Measurements from ENCODE around the gene CXorf58.
"Not testable (repeated sequence)": the region's sequence is repeated elsewhere in the genome, so short reads cannot be mapped to it uniquely, and the experiment has no call there.

Gene CXorf58

GRCh38 chrX:23954396-23954795, 46.6 kb downstream of the CXorf58 start:
- no peak for DNase-seq

DNA sequence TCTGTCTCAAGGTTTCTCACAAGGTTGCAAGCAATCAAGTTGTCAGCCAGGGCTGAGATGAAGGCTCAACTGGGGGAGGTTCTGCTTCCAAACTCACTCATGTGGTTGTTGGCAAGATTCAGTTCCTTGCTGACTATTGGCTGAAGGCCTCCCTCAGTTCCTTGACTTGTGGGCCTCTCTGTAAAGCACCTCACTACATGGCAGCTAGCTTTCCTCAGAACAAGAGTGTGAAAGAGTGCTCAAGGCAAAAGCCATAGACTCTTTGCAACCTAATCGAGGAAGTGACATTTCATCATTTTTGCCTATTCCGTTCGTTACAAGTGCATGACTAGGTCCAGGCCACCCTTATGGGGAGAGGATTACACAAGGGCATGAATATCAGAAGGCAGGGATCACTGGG, 52.0 kb downstream of the CXorf58 start:
- DNase-seq: no peak

GRCh38 chrX:23964191-23964590, 56.4 kb downstream of the CXorf58 start:
- no peak for DNase-seq

DNA sequence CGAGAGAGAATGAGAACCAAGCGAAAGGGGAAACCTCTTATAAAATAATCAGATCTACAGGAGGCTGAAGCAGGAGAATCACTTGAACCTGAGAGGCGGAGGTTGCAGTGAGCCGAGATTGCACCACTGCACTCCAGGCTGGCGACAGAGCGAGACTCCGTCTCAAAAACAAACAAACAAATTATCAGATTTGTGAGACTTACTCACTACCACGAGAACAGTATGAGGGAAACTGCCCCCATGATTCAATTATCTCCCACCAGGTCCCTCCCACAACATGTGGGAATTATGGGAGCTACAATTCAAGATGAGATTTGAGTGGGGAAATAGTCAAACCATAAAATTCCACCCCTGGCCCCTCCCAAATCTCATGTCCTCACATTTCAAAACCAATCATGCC, 57.8 kb downstream of the CXorf58 start:
- not testable (repeated sequence) for DNase-seq

DNA sequence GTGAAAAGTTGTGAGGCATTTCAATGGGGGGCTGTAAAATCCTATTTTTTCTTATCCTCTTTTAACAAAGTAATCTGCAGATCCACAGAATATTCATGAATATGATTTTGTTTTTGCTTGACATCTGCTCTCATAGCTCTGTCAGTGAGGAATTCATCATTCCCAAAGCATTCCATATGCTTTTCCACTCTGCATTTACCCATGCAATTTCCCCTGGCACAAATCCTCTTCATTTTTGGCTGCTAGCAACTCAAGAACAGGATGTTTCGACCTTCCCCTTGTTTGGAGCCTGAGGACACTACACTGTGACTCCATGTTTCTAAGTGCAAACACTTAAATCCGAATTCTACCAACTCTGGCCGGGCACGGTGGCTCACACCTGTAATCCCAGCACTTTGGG, 70.7 kb downstream of the CXorf58 start:
- DNase-seq: no peak

DNA sequence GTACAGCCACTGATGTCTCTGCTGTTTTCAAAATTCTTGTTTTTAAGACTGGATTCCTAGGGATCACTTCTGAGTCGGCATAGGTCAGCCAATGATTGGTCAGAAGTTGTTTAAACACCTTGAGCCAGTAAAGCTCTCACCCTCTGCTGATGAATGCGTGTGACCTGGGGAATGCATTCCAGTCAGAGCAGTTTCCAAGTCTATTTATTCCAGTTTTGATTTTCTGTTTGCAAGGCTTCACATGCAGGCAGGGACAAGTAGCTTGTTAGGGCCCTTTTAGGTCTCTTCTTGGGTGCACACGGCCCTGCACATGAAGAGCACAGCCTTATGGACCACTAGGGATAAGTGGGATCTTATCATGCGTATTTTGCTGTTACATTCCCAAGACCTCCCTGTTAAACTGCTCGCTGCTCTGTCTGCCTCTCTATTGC, 72.2 kb downstream of the CXorf58 start:
- no peak for DNase-seq

DNA sequence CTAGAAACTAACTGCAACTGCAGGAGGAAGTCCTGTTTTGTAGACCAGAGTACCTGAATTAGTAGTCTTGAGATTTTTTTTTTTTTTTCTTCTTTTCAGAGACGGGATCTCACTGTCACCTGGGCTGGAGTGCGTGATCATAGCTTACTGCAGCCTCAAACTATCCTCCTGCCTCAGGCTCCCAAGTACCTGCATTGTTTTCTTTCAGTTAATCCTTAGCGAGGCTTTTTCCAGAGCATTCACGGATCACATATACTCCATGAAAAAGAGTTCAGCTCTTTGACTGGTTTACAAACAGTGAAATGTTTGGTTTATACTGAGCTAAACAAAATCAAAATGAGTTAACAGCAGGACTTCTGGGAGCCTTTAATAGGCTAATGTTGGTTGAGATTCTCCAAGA, 73.4 kb downstream of the CXorf58 start:
- DNase-seq: no peak

DNA sequence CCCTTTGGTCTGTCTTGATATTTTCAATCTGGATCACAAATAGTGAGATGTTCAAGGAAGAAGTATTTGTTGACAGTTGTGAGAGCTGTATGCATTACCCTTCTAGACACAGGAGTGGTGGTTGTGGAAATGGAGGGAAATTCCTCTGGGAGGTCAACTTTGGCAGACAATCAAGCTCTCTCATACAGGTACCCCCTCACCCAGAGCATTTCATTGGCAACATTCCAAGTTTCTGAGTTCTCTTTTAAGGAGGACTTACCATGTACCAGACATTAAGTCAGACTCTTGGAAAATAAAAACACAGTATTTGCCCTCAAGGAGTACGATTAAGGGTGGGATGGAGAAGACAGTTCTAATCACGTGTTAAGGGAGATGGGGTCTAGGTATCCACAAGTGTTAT, 73.9 kb downstream of the CXorf58 start:
- no peak for DNase-seq

- DNase-seq: no peak
Measured at GRCh38 chrX:23982891-23983290, 75.1 kb downstream of the CXorf58 start.
